HG03439 (cell line): Measurements from ENCODE around the gene MADD.
A peak's percentile ranks its signal among the peaks of the same experiment; 100 is the strongest.

Experiments used
- ATAC-seq: cut with Tn5 transposase; IDR thresholded peaks from one replicate; pipeline ENCODE4 v1.9.1; 2021; ENCODE audit warnings: mild to moderate bottlenecking, moderate library complexity; ENCODE audit not compliant: unreplicated experiment

The MADD gene

DNA sequence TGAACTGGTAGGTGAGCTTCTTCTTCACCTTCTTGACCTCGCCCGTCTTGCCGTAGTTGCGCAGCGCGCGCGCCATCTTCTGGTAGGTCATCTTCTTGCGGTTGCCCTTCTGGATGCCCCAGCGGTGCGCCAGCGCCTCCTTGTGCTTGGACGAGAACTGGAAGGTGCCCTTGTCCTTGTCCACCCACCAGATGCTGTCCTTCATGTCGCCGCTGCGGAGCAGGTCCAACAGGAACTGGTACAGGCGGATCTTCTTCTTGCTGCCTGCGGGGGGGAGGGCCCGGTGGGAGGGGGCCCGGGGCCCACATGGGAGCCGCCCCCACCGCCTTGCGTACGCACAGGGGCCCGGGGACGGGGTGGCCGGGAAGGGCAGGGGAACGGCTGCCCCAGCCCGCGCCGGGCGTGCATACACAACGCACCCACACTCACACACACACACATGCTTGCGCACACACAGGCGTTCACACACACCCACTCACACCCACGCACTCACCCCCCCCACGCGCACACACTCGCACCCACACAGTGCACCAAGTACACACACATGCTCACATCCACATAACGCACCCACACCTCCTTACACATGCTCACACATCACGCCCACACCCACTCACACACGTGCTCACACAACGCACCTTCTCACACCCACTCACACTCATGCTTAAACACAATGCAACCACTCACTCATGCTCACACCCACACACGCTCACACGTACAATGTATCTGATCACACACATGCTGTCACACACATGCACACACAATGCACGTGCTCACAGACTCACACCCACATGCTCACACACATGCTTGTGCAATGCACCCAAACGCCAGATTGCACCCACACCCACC is 85.6 kb downstream of the MADD start:
- ATAC-seq = no peak

DNA sequence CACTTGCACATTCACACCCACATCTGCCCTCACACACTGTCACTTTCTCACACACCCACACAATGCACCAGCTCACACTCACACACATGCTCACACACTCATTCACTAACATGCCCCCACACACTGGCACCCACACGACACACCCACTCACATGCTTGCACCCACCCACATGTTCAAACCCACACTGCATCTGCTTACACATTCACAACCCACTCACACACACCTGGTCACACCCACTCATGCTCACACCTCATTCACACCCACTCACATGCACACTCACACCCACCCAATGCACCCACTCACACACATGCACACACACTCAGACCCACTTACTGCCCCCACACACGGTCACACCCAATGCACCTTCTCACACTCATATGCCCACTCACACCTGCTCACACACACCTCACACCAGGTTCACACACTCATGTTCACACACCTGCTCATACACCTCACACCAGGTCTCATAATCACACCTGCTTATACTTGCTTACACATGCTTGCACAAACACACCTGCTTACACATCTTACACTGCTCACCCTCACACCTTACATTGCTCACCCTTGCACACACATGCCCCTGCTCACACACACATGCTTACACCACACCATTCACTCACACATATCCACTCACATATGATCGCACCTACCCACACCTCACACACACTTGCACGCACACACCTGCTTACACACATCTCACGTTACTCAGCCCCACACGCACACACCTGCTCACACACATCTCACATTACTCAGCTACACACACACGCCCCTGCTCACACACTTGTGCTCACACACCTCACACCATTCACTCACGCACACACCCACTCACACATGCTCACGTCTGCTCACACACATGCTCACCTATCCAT is 86.4 kb downstream of the MADD start:
- no peak for ATAC-seq

DNA sequence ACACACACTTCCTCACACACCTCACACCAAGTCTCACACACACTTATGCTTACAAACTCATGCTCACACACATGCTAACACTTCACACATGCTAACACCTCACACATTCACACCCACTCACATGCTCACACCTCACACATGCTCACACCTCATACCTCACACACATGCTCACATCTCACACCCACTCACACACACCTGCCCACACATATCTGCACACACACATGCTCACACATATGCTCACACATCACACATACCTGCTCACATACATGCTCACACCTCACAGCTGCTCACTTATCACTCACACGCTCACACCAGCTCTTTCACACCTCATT is 87.0 kb downstream of the MADD start:
- ATAC-seq = no peak

DNA sequence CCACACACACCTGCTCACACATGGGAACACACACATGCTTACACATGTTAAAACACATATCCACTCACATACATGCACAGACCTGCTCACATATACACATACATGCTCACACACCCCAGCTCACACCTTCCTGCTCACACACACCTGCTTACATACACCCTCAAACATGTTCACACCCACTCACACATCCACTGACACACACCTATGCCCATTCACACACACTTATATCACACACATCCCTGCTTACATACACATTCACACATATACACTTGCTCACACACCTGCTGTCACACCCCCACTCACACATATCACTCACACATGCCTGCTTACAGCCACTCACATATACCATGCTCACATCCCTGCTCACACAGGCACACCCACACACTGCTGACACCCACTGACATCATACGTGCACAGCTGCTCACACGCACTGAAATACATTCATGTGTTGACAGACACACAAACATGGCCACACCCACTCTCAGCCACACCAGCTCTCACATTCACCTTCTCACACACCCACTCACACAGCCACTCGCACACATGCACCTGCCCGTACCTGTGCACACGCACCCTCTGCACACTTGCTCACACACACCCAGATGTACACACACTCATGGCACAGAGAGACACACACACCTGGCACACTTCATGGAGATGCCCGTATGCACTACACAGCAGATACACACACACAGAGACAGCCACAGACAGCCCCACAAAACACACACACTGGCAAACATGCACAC is 88.2 kb downstream of the MADD start:
- no peak for ATAC-seq

DNA sequence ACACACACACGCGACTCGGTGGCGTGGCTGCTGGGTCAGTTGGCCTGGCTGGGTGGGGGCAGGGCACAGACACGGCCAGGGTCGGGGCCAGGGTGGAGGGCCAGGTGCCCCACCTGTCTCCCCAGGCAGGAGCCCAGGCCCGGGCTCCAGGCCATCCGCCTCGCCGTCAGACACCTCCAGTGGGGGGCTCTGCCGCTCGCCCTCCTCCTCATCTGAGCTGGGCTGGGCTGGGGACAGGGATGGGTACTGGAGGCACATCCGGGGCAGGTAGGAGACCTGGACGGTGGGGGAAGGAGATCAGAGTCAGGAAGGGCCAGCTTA is 88.8 kb downstream of the MADD start:
- ATAC-seq = no peak

DNA sequence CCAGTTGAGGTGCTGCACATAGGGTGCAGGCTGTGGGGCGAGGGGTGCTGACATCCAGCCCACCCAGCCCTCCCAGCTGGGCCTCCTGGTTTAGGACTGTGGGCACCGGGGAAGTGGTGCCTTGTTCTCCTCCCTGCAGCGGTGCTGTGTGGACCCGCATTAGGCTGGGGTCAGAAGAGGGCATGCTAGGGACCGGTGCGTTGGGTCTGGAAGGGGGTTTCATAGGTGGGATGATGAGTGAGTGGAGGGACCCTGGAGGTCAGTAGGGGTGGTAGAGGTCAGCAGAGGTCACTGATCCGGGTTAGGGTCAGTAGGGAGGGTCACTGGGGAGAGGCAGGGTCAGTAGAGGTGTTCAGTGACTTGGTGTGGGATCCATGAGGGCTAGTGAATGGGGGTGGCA is 89.2 kb downstream of the MADD start:
- no peak for ATAC-seq

DNA sequence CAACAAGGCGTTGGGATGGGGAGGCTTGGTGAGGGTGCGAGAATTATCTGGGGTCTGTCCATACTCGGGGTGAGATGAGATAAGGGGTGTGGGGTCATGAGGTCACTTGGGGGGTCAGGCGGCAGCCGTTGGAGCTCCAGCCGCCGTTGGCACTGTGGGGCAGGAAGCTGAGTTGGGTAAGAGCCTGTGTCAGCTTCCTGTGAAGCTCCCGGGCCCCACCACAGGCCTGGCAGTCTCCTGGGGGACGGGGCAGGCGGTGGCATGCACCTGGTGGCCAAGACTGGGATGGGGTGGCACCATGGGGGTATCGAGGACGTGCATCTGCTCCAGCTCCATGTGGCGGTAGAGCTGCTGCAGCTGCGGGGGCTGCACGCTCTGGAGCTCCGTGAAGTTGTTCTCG is 89.7 kb downstream of the MADD start:
- no peak for ATAC-seq

DNA sequence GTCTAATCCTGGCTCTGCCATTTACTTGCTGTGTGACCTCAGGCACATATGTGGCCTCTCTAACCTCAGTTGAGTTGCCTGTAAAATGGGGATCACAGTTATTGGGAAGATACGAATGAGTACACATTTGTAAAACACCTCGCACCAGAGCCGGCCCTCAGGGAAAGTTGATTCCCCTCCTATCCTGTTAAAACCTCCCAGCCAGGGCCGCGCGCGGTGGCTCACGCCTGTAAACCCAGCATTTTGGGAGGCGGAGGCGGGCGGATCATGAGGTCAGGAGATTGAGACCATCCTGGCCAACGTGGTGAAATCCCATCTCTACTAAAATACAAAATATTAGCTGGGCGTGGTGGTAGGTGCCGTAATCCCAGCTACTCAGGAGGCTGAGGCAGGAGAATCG is 90.4 kb downstream of the MADD start:
- no peak for ATAC-seq

DNA sequence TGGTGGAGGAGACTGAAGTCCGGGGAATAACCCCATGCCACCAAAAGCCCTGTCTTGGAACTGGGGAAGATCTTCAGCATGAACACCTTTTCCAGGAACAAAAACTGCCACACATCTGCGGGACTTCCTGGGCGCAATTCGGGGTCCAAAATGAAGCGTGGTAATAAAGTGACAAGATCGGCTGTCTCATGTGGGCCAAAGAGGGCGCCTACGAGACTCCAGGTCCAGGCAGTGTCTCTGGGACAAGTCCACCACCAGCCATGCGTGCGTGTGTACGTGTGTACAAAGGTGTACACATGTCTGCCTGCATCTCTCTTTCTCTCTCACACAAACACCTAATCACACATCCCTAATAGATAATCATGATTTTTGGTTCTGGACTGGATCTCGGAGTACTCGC is 91.5 kb downstream of the MADD start:
- ATAC-seq = no peak

DNA sequence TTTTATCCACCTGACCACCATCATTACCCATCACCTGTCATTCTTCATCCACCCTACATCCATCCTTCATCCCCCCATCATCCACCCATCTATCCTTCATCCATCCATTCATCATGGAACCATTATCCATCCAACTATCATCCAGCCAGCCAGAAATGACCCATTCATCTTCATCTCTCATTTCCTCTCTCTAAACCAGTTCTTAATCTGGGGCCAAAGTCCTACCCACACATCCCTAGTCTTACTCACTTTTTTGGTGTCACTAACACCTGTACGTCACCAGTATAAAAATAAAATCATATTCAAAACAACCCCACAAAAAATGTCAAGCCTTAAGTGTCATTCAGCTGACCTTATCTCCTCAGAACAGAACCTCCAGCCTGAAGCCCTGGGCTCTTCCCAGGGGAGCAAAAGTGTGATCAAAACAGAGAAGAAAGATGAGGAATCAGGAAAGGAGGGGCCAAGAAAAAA is 96.1 kb downstream of the MADD start:
- peak; percentile 66 for ATAC-seq

DNA sequence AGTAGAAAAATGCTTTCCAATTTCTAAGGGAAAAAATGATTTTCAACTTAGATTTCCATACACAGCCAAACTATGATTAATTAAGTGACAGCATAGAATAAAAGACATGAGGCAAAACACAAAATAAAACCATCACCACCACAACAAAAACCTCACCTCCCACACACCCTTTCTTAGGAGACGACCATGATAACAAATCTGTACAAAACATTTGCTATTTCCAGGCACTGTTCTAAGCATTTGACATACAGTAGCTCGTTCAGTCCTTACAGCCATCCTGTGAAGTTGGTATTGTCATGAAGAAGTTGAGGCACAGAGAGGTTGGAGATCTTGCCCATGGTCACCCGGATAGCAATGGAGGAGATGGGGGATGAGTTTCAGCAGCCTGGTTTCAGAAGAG is 99.7 kb downstream of the MADD start:
- no peak for ATAC-seq

DNA sequence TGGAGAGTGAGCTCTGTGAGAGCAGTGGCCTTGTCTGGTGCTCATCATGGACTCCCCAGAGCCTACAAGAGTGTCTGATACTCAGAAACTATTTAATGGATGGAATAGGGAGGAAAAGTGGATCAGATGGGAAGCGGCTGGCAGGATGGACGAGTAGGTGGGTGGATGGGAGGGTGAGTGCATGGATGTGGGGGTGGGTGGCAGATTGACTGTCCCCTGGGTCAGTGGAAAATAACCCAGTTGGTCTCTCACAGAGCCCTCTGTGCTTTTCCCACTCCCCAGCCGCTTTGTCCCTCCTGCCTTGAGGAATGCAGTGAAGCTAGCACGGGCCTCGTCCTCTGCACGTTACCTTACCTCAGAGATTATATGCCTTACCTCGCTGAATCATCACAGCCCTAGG is 102.5 kb downstream of the MADD start:
- no peak for ATAC-seq

DNA sequence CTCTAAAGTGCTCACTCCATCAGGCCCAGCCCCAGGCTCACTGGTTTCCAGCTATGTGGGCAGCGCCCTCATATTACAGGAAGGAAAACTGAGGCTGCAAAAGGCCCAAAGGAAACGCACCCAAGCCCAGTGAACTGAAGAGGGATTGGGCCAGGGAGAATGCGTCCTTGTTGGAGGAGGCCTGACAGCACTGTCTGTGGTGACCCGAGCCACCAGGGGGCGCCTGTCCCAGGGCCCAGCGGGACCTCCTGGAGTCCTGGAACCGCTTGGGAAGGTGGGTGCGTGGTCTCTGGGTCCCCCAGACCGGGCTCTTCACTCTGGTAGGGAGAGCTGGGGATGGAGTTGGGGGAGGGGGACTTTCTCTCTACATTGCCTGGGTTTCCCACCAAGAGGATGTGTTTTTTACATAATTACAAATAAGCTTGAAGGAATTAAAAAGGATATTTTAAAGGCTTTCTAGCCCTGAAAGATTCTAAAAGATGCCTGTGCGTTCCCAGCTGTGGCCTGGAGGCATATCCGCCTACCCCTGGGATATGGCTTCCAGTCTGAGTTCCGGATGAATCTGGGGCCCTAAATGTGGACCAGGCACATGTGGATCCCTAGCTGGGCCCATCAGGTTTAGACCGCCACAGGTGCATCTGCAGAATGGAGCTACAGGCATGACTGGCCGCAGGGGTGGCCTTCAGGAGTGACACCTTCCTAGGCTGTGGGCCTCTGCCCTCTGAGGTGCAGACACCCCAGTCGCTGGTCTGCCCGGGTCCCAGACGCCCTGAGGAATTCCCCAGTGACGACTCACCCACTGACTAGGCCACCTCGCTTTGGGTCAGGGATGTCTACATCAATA is 104.2 kb downstream of the MADD start:
- ATAC-seq = peak; percentile 39

DNA sequence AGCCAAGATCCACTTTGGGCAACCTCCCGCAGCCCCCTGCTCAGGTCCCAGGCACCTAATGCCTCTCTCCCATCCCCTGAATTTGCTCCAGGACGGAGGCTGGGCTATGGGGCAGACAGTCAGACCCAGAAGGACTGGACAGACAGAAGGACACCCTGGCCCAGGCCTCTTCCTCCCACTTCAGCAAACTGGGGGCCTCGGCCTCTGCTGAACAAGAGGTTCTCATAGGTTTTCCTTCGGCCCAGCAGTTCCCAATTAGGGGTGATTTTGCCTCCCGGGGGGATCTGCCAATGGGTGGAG is 104.7 kb downstream of the MADD start:
- ATAC-seq = no peak

DNA sequence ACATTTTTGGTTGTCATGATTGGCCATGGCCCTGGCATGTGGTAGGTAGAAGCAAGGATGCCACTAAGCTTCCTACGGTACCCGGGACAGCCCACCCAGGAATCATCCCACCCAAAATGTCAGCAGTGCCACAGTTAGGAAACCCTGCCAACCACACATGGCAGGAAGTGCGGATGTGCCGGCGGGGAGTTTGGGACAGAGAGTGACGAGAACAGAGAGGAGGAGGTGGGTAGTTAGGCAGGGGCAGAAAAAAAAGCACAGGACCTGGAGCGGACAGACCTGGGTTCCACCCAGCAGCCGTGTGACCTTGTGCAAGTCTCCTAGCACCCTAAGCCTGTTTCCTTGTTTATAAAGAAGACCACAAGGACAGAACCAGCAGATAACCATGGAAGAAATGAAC is 105.1 kb downstream of the MADD start:
- no peak for ATAC-seq

DNA sequence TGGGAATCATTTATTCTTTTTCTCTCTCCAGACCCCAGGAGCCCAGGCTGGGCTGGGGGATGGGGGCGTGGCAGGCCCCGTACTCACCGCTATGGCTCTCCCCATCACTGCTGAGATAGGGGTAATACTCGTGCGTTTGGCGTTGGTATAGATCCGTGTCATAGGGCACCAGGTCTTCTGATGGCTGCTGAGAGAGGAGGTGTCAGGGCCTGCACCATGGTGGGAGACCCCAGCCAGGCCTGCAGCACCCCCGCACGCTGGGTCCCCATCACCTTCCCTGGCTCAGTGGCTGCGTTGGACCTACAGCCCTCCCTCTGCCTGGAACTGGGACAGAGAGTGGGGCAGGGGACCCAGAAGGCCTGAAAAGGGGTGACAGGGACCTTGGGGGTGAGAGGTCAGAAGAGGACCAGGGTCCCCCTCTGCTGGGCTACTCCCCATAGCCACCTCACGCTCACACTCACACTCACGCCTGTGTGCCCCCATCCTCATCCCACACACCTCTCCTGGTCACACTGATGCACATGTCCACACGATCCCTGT is 105.7 kb downstream of the MADD start:
- no peak for ATAC-seq

DNA sequence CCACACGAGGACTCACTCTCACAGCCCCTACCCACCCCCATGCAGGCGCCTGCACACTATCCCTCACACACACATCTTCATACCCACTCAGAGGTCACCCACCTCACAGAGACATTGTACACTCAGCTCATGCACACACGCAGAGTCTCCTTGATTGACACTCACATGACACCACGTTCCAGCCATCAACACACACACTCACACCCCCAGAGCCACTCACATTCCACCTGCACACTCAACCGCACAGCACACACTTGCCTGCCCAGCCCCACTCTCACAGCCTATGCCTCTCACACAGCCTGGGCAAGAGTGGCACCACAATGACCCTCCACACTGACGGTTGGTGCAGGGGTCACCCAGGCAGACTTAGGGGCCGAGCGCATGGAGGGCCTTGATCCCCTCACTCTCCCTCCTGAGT is 106.2 kb downstream of the MADD start:
- no peak for ATAC-seq

DNA sequence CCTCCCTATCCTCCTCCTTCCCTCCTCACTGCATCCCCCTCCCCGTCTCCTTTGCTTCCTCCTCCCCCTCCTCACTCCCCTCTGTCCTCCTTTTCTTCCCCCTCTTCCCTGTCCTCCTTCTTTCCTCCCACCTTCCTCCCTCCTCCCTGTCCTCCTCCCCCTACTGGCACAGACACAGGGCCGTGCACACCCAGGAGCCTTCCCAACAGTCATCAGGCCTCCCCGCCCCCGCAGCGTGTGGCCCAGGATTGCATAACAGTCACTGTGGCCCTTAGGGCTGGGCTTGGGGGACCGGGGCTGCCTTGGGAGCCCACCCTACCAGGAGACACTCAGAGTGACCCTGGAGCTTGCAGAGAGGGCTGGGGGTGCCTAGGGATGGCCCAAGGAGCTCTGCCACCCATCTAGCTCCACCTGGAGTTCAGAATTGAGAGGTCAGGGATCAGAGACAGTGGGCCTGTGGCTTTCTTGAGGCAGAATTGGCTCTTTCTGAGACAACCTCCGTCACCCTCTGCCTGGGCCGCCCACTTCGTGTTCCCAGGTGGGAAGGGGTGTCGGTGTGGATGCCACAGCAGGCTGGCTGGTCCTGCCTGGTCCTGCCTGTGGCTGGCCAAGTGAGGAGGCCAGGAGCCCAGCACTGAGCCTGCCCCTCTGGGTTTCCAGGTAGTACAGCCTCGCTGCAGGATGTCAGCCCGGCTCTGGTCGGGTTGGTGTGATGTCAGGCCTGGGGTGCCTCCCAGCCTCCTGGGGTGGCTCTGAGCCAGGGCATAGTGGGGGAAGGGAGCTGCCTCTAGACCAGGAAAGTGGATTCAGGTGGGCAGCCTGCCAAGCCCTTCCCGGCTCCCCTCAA is 106.8 kb downstream of the MADD start:
- no peak for ATAC-seq

DNA sequence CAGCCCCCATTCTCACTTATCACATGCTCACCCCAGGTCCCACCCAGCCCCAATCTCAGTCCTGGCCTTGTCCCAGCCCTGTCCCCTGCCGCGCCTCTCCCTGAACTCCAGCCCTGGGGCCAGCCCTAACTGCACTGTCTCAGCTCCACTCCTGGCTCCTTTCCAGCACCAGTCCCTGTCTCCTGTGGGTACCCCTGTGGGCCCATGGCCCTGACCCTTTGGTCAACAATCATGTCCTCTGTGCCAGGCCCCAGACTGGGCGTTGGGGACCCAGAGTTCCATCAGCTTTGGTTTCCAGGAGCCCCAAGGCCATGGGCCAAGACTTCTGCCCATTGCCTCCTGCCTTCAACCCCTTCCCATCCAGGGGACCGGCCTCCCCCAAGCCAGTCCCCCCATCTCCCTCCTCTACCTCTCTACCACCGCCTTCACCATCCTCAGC is 107.7 kb downstream of the MADD start:
- no peak for ATAC-seq
